NCI-H748 (cell line): ENCODE measurements around the gene HECTD3.
A peak's percentile ranks its signal among the peaks of the same experiment; 100 is the strongest.
"Not testable (repeated sequence)": the region's sequence is repeated elsewhere in the genome, so short reads cannot be mapped to it uniquely, and the experiment has no call there.

Source experiments
- DNase-seq: peaks from one replicate; lab custom pipeline; 2025; ENCODE audit not compliant: unreplicated experiment; lab: John Stamatoyannopoulos, UW

Gene HECTD3

DNA sequence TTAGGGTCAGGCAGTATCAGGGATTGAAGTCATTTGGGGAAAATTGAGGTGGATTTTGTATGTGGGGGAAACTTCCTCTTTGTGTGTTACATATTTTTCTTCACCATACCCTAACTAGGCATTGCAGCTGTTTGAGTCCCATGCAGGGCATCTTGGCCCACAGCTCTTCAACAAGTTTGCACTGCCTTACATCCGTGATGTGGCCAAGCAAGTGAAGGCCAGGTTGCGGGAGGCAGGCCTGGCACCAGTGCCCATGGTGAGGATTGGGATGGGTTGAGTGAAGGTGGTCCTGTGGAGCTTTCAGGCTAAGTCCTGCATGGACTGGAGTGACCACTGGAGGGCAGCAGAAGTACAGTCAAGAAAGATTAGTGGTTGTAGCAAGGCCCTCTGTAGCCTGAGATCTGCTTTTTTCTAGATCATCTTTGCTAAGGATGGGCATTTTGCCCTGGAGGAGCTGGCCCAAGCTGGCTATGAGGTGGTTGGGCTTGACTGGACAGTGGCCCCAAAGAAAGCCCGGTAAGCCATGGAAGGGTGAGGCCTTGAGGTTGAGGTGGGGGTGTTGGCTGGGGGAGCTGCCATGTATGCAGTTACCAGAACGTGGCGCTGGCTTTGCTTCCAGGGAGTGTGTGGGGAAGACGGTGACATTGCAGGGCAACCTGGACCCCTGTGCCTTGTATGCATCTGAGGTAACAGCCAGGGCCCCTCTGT is 3.4 kb upstream of the HECTD3 start:
- DNase-seq, result peak; percentile 81

DNA sequence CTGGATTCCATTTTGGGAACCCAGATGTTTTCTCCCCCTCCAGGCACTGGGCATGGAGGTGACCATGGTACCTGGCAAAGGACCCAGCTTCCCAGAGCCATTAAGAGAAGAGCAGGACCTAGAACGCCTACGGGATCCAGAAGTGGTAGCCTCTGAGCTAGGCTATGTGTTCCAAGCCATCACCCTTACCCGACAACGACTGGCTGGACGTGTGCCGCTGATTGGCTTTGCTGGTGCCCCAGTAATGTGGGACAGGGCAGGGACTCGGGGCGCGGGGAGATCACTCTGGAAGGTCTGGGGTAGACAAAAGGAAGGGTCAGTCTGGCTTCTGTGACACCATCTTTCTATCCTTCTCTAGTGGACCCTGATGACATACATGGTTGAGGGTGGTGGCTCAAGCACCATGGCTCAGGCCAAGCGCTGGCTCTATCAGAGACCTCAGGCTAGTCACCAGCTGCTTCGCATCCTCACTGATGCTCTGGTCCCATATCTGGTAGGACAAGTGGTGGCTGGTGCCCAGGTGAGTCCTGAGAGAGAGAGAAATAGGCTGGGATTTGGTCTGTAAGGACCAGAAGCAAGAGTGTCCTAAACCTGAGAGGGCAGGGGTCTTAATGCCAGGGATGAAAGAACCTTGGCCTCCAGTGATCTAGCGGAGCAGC is 2.6 kb upstream of the HECTD3 start:
- no peak for DNase-seq

DNA sequence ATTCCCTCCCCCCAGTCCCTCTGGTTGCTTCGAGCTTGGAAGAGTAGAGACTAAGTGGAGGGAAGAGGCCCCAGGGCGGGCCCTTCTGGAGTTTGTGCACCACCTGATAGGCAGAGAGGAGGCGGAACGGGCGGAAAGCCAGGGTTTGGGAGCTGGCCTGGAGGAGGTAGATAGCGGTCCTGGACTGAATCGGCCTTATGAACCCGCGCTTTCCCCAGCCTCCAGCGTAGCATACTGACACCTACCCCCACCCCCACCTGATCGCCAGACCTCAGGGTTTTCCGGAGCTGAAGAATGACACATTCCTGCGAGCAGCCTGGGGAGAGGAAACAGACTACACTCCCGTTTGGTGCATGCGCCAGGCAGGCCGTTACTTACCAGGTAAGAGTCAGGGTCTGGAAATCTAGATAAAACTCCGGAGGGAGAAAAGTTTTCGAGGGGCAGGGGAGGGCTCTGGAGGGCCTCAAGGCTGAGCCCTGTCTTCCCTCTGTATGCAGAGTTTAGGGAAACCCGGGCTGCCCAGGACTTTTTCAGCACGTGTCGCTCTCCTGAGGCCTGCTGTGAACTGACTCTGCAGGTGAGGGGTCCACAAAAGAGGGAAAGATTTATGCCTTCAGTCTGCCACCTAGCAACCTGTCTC is 1.6 kb upstream of the HECTD3 start:
- DNase-seq, result peak; percentile 49

DNA sequence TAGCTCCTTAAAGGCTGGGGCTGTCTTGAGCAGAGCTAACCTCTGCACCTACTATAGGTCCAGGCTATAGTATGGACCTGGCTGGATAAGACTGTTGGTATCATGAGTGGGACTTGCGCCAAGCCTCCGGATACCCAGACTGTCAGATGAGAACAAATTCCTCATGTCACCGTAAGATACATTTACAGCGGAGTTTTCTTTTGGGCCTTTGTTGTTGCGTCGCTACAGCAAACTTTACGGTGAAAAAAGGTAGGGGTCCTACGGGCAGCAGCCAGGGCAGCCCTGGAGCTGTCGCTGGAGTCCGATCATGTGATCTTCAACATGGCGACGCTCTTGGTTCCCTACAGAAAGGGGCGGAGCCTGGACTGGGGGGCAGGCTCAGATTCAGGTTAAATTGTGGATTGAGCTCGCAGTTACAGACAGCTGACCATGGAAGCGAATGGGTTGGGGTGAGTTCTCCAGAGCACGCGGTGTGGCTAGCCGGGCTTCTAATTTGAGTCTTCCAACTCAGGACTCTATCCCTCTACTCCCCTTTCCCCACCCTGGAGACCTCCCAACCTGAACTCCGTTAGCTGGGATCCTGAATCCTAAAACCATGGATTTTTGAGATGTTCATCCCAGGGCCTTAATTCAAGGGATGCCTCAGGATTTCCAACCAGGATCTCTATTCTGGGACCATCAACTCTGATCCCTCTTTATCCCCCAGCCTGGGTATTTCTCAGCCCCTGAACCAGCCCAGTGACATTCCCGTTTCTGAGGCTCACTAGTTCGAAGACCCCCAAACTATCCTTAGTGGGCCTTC is 914 bp upstream of the HECTD3 start, which contains the start of gene UROD:
TSS of gene UROD (plus strand) at position 418 of the 802 bp plus-strand sequence. CDS start at position 430, 12 bp downstream.
- peak; percentile 97 for DNase-seq

DNA sequence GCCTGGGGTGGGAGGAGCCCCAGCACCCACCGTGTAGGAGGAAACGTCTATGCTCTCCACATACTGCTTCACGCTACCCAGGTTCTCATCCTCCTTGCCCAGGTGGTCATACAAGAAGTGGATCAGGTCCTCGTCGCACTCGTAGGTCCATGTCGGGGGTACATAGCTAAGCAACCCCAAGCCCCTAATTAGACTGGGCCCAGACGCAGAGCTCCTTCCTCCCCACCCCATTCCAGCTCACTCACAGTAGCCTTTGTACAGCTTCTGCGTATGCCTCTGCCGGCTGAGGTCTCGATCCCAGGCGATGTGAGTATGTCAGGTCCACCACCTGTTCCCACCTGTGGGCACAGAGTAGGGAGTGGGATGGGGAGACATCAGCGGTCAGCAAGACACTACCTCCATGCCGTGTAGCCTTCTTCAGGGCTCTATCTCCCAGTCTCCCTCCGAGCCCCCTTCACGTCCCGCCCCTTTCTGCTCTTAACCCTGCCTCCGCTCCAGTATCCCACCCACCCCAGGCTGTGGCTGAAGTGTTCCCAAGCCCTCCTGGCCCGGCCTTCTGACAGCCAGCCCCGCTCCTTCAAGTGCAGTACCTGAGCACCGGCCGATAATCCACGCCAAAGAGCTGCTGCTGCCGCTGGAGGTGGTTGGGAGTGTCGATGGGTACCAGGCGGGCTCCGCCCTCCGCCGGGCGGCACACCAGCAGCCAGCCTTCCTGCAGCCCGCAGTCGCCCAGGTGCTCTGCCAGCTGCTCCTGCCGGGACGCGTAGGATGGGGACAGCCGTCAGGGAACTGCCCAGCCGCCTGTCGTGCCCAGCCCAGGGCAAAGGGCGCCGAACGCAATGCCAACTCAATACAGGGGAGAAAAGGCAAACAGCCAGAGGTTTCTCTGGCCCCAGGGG is 919 bp downstream of the HECTD3 start:
- peak; percentile 69 for DNase-seq

DNA sequence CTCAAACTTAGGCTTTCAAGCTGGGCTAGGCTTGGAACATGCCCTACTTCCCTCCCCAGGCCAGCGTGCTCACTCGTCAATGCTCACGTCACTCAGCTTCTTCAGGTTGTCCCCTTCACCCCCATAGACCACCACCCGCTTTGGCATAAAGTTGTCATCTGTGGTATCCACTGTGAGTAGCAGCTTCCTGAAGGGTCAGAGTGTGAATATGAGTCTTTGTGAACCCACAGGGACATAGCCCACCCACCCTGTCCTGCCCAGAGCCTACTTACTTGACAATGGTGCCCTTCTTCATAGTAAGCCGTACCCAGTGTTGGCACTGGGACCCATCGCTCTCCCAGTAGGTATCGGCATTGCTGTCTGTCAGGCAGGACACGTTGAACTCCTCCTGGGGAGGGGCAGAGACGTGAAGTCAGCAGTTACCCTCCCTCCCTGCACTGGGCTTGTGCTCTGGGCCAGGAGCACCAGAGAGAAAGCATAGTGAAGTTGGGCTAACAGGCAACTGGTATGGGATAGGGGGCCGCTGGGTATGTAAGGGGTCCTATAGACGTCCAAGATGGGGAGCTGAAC is 1.7 kb downstream of the HECTD3 start:
- no peak for DNase-seq

DNA sequence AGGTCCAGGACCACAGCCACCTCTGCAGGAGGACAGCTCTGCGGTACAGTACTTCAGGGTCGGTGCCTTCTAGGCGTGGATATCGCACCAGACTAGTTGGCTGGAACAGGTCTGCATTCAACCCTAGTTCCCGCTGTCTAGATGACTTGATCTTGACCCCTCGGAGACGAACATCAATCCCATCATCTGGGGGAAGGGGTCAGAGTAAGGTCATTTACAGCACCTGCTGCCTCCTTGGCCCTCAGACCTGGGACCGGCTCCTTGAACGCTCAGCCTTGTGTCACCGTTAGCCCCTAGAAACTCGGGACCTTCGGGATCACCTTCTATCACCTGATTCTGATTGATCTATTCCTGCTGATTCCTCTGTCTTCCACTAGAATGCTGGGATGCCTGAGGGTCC is 2.6 kb downstream of the HECTD3 start:
- no peak for DNase-seq

DNA sequence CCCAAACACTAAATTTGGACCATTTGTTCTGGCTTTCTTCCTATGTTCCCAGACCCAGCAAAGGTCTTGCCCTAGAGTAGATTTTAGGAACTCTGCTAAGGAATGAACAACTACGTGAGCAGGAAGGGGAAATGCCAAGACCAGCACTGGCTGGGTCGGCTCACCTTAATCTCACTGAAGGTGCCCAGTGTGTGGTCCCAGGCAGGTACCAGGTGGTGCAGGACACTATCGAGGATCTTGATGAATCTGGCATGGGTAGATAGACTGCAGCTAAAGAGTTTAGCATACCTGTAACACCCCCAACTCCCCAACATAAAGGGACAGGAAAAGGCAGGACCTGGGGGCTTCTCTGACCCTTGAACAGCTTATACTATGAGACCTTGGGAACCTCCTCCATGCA is 3.0 kb downstream of the HECTD3 start:
- no peak for DNase-seq

DNA sequence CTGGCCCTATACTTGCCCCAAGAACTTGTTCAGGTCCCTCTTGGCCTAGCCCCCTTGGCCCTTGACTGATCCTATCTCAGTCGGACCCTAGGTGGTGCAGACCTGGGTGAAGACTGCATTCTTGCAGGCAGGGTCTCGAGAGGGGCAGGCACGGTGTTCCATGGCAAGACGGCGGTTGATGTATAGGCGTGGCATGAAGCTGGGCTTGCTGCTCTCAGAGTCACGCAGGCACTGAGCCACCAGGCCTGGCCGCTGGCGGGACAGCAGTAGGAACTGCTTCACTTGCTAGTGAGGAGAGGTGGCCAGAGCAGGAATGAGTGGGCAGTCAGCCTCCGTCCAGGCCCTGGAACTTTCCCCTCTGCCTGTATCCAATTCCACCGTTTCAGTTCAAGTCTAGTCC is 3.8 kb downstream of the HECTD3 start:
- DNase-seq, result no peak

DNA sequence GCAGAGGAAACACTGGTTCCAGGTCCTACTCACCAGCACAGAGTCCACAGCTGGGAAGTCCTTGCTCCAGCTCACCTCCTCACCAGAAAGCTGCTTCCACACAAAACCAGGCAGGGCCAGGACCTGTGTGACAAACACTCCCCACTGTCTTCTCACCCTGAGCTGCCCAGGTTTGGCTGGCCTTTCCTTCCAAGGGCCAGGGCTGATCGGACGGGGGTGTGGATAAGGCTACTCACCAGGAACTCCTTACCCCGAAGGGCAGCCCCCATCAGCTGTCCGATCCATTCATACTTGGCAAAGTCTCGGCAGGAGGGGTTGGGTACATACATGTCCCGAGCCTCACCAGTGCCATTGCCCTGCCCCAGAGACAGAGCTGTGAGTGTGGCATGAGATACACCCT is 5.4 kb downstream of the HECTD3 start:
- no peak for DNase-seq

DNA sequence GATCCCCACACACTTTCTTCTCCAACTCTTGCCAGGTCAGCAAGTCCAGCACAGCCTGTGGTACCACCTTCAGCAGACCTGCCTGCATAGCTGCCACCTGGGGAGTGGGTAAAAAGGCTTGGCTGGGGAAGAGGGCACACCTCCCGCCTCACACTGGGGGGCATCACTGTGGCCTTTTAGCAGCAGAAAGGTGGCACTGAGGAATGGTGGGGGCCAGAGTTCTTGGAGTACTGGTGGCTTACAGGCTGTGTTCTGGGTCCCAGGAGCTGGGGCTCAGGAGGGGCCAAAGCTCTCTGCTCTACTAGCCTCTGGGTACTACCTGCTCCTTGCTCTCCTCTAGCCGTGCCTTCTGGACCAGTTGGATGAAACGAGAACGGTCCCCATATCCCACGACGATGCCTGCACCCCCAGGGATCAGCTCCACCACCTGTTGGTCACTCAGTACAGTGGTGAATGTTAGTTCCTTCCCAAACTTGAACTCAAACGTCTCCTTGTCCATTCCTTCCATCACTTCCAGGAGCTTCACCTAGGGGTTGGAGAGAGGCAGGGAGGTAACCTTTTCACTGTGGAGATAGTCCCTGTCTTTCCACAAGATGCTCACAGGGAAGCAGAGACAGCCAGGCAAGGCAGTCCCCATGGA is 6.7 kb downstream of the HECTD3 start:
- DNase-seq, result no peak

DNA sequence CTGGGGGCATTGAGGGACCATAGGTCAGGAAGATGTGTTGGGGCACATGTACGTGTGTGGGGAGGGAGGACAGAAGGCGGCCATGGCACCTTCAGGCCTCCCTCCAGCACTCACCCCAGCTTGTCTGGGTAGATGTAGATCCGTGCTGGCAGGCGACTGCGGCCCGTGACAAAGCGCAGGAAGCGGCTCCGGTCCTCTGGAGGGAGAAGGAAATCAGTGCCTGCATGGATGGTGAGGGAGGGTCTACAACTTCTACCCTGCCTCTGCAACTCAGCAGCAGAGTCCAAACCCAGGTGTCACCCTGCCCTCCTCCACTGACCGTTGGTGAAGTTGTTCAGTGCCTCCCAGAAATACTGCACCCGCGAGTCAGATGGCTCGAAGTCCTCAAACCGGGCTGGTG is 7.4 kb downstream of the HECTD3 start:
- no peak for DNase-seq

DNA sequence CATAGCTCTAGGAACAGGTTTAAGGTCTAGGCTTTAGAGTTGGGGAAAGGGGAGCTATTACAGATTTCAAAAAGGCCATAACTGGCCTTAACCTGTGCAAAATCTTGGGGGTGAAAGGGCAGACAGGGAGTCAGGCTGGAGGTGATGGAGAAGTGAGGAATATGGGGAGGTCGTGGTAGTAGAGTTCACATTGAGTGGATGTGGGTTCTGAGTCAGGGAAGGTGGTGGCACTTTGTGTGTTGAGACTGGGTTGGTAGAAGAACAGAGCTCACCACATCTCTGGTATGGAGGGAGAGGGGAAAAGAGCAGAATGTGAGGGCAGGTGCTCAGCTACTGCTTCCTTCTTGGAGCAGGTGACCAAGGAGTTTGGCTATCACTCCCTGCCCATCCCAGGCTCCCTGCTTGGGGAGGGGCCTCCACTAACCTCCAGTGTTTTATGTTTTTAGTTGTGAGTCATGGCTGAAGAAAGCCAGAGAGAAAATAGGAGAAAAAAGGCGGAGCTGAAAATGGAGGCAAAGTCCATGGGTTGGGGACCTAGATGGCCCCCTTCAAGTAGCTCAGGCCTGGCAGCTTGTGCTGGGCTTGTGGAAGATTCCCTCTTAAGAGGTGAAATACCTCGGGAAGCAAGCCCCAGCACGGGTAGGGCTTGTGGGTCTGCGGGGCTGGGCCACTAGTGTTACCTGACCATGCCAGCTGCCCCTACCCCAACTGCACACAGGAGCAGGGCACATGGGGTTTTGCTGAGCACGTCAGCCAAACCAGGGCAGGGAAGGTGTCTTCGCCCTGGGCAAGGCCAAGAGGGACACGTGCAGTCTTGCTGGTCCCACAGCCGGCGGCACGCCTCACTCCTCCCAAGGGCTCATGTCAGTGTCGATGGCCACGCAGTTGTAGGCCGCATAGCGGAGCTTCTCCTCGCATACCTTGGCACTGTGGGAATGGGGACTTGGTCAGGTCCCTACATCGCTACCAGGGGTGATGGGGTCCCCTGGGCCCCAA is 8.2 kb downstream of the HECTD3 start:
- DNase-seq, result no peak

DNA sequence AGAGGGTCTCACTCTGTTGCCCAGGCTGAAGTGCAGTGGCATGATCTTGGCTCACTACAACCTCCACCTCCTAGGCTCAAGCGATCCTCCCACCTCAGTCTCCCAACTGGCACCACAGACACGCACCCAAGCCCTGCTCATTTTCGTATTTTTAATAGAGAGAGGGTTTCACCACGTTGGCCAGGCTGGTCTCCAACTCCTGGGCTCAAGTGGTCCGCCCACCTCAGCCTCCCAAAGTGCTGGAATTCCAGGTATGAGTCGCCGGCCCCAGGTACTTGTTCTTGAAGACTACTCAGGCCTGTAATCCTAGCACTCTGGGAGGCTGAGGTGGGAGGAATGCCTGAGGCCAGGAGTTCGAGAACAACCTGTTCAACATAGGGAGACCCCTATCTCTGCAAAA is 9.5 kb downstream of the HECTD3 start:
- DNase-seq, result not testable (repeated sequence)

DNA sequence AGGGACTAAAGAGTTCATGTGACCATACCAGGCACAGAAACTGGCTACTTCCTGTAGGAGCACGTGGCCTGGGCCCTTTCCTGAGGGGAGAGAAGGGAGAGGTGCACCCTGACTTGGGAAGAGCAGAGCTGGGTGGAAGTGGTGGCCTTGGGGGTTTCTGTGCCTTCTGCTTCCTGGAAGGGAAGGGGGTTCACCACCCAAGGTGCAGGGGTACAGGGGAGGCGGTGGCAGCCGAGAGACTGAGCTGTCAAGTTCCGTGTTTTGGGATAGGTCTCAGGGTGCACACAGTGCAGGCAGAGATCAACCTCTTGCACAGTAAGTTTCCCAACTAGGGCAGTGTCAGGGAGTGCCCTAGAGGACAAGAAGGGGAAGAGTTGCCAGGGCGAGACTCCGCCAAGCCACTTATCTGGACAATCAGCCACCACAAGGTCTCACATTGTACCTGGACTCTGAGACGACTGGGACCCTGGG is 10.1 kb downstream of the HECTD3 start:
- no peak for DNase-seq

DNA sequence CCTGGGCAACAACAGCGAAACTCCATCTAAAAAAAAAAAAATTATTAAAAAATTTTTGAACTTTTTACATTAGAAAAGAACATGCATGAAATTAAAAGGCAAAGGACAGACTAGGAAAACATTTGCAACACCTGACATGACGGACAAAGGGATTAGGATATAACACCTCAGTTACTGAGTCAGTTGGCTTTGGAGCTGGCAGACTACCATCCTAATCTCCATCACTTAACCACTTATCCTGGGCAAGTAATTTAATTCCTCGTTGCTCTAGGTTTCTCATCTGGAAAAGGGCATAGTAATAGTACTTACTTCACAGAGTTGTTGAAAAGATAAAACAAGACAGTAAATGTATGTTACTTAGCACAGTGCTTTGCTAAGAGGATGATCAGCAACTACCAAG is 11.9 kb downstream of the HECTD3 start:
- no peak for DNase-seq

DNA sequence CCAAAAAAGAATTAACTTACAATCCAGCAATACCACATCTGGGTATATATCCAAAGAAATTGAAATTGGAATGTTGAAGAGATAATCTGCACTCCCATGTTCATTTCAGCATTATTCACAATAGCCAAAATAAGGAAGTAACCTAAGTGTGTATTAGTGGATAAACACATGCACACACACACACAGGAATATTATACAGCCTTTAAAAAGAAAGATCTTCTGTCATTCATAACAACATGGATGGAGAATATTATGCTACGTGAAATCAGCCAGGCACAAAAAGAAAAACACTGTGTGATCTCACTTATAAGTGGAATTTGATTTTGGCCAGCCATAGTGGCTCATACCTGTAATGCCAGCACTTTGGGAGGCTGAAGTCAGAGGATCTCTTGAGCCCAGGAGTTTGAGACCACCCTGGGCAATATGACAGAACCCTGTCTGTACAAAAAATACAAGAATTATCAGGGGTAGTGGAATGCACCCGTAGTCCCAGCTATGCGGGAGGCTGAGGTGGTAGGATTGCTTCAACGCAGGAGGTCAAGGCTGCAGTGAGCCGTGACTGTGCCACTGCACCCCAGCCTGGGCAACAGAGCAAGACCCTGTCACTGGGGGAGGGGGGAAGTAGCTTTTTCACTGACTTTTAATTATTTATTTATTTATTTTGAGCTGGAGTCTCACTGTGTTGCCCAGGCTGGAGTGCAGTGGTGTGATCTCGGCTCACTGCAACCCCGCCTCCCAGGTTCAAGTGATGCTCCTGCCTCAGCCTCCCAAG is 15.5 kb downstream of the HECTD3 start:
- no peak for DNase-seq
